PC-9 (cell line): Measurements from ENCODE around the gene FOXL2NB. TPM values are rescaled to one million over a fixed set of nuclear protein-coding genes. Genes with fewer than 3 reads are reported as not detected.

Experiments used
- BruUV-seq: library from RNA; stranded (reverse); fragments of 400-500 nt; replicated peaks from 2 replicates; lab custom pipeline; 2021; lab: Mats Ljungman, UMichigan
- CTCF ChIA-PET: fragments of 300-600 bp; sonication (Branson Sonifier 250); formaldehyde crosslinking; loops from one replicate; lab custom pipeline; 2022; ENCODE audit warnings: antibody characterized with exemption; lab: Charles Lee
- POLR2A ChIA-PET: fragments of 300-600 bp; sonication (Branson Sonifier 250); formaldehyde crosslinking; loops from one replicate; lab custom pipeline; 2022; ENCODE audit warnings: antibody characterized with exemption; ENCODE audit not compliant: unreplicated experiment; lab: Charles Lee
- DNase-seq, 2 experiments: peaks; one replicate each; pipeline versions ENCODE4 v3.0.0 to v3.0.0-alpha.2; 2015 to 2022; ENCODE audit warnings: mixed read lengths in 1 of 2
- H2AFZ ChIP-seq: fragments of 200-600 bp; sonication (generic); 2 replicates; pipeline ENCODE4 v1.8.1; 2017; ENCODE audit warnings: antibody characterized with exemption
- H3F3A ChIP-seq: fragments of 200-600 bp; sonication (generic); 2 replicates; pipeline ENCODE4 v1.8.1; 2017; ENCODE audit warnings: antibody characterized with exemption, mild to moderate bottlenecking, low read depth; ENCODE audit not compliant: insufficient read depth
- H3K27ac ChIP-seq: fragments of 200-600 bp; sonication (generic); 2 replicates; pipeline ENCODE4 v1.6.1; 2016; ENCODE audit warnings: mixed run types
- H3K27me3 ChIP-seq: fragments of 200-600 bp; sonication (generic); 2 replicates; pipeline ENCODE4 v1.6.1; 2016; ENCODE audit warnings: low read depth, mixed run types; ENCODE audit not compliant: insufficient read depth
- H3K36me3 ChIP-seq: fragments of 200-600 bp; sonication (generic); 2 replicates; pipeline ENCODE4 v1.6.1; 2016; ENCODE audit warnings: low read depth, mixed run types
- H3K4me1 ChIP-seq: fragments of 200-600 bp; sonication (generic); replicated peaks from 2 replicates; pipeline ENCODE4 v1.6.1; 2016; ENCODE audit warnings: mixed run types; ENCODE audit not compliant: insufficient read depth
- H3K4me2 ChIP-seq: fragments of 200-600 bp; sonication (generic); 2 replicates; pipeline ENCODE4 v1.6.1; 2017; ENCODE audit warnings: mixed run types
- H3K4me3 ChIP-seq: fragments of 200-600 bp; sonication (generic); 2 replicates; pipeline ENCODE4 v1.6.1; 2016; ENCODE audit warnings: mixed run types
- H3K79me2 ChIP-seq: fragments of 200-600 bp; sonication (generic); 2 replicates; pipeline ENCODE4 v1.6.1; 2017; ENCODE audit warnings: low read depth, mixed run types
- H3K9me2 ChIP-seq: fragments of 200-600 bp; sonication (generic); 2 replicates; pipeline ENCODE4 v1.8.1; 2017; ENCODE audit warnings: mild to moderate bottlenecking; ENCODE audit not compliant: insufficient read depth
- H3K9me3 ChIP-seq: fragments of 200-600 bp; sonication (generic); 2 replicates; pipeline ENCODE4 v1.8.1; 2016; ENCODE audit warnings: low read depth; ENCODE audit not compliant: insufficient read depth
- H4K20me1 ChIP-seq: fragments of 200-600 bp; sonication (generic); 2 replicates; pipeline ENCODE4 v1.8.1; 2017; ENCODE audit not compliant: insufficient read depth
- CTCF ChIP-seq: fragments of 200-600 bp; sonication (generic); conservative IDR thresholded peaks from 2 replicates; pipeline ENCODE4 v1.6.1; 2017; ENCODE audit warnings: mixed run types, antibody characterized with exemption, mild to moderate bottlenecking, moderate library complexity
- EZH2 ChIP-seq: fragments of 200-600 bp; sonication (generic); IDR thresholded peaks from 2 replicates; pipeline ENCODE4 v1.8.0; 2017; ENCODE audit warnings: antibody characterized with exemption, low read depth
- intact Hi-C: fragments of 100-400 bp; cut with micrococcal nuclease; formaldehyde crosslinking; loops from one replicate; pipeline ENCODE4 v1.10.0; 2022; ENCODE audit not compliant: unreplicated experiment
- total RNA-seq: library from RNA; stranded (reverse); gene quantifications from 2 replicates; pipeline ENCODE4 v1.2.3, GENCODE V29; 2021

The FOXL2NB gene
- total RNA-seq, 1 experiment from 2014 or later, result 0.09 TPM

GRCh38 chr3:138948371-138949001 lies 1.5 kb downstream of the FOXL2NB start:
- CTCF ChIA-PET, result no interaction called here
- Histone ChIP-seq H3K27me3 (0 out of 2 replicates have a peak, but pooled peaks cover 6% of the 10 kb centered on the region), H4K20me1 (no peaks in the 10 kb centered on the region), H3K4me2 (no peak overlapping the region), H3K4me3 (no peak overlapping the region), H3K27ac (no peak overlapping the region), H3K79me2 (no peaks in the 10 kb centered on the region), H3K9me2 (no peaks in the 10 kb centered on the region), H3K9me3 (no peaks in the 10 kb centered on the region), H3K36me3 (no peaks in the 10 kb centered on the region), H3F3A (no peaks in the 10 kb centered on the region), H3K4me1 (no peaks in the 10 kb centered on the region), H2AFZ (no peak overlapping the region)
- no peak for TF ChIP-seq EZH2
- no peak for TF ChIP-seq CTCF
- no TSS peak for BruUV-seq
- intact Hi-C loops, result no loop called here
- POLR2A ChIA-PET, result no interaction called here
- DNase-seq, result no peak

- H3K79me2 ChIP-seq, result no peaks in the 10 kb centered on the region
- no peaks in the 10 kb centered on the region for H3K9me3 ChIP-seq
- H3K4me2 ChIP-seq, result no peak overlapping the region
- H3F3A ChIP-seq, result no peaks in the 10 kb centered on the region
- H4K20me1 ChIP-seq, result no peaks in the 10 kb centered on the region
- BruUV-seq, result no TSS peak
- intact Hi-C loops, result no loop called here
- no peaks in the 10 kb centered on the region for H3K9me2 ChIP-seq
- 0 out of 2 replicates have a peak, but pooled peaks cover 6% of the 10 kb centered on the region for H3K27me3 ChIP-seq
- H3K27ac ChIP-seq, result no peak overlapping the region
- no peak overlapping the region for H2AFZ ChIP-seq
- ChIA-PET POLR2A (no interaction called here), CTCF (no interaction called here)
- no peaks in the 10 kb centered on the region for H3K4me1 ChIP-seq
- no peak for DNase-seq
- no peaks in the 10 kb centered on the region for H3K36me3 ChIP-seq
- H3K4me3 ChIP-seq, result no peak overlapping the region
- TF ChIP-seq EZH2, result no peak
- no peak for TF ChIP-seq CTCF
These were observed 2.0 kb downstream of the FOXL2NB start for GRCh38 chr3:138949002-138949418.

- Histone ChIP-seq H3K4me1 (no peaks in the 10 kb centered on the region), H3K9me2 (no peaks in the 10 kb centered on the region), H3F3A (no peaks in the 10 kb centered on the region), H3K27me3 (0 out of 2 replicates have a peak, but pooled peaks cover 6% of the 10 kb centered on the region), H3K4me3 (no peak overlapping the region), H3K9me3 (no peaks in the 10 kb centered on the region), H3K36me3 (no peaks in the 10 kb centered on the region), H3K27ac (no peak overlapping the region), H3K79me2 (no peaks in the 10 kb centered on the region), H4K20me1 (no peaks in the 10 kb centered on the region), H2AFZ (no peak overlapping the region), H3K4me2 (no peak overlapping the region)
- ChIA-PET CTCF (no interaction called here), POLR2A (no interaction called here)
- TF ChIP-seq CTCF (no peak), EZH2 (no peak)
- DNase-seq, result no peak
- BruUV-seq, result no TSS peak
- intact Hi-C loops, result no loop called here
These were observed 2.5 kb downstream of the FOXL2NB start for GRCh38 chr3:138949445-138950005.
